Measurements from ENCODE around the gene PACS1.

The PACS1 gene

DNA sequence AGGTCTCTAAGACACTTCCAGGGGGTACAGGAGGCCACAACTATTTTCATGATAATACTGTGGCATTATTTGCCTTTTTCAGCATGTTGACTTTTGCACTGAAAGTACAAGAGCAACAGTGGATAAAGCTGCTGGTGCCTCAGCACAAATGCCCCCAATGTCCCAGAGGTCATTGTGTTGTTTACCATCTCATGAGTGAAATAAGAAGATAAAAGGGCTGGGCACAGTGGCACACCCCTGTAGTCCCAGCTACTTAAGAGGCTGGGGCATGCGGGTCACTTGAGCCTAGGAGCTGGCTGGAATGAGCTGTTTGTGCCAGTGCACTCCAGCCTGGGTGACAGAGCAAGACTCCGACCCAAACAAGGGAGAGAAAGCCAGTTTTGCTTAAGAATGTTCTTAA, 125.8 kb downstream of the PACS1 start:
- peaks cover 11 to 39% (median 21%) of the 10 kb centered on the region in 3 donors for H3K36me3 ChIP-seq
- TF ChIP-seq, protein P1, sequence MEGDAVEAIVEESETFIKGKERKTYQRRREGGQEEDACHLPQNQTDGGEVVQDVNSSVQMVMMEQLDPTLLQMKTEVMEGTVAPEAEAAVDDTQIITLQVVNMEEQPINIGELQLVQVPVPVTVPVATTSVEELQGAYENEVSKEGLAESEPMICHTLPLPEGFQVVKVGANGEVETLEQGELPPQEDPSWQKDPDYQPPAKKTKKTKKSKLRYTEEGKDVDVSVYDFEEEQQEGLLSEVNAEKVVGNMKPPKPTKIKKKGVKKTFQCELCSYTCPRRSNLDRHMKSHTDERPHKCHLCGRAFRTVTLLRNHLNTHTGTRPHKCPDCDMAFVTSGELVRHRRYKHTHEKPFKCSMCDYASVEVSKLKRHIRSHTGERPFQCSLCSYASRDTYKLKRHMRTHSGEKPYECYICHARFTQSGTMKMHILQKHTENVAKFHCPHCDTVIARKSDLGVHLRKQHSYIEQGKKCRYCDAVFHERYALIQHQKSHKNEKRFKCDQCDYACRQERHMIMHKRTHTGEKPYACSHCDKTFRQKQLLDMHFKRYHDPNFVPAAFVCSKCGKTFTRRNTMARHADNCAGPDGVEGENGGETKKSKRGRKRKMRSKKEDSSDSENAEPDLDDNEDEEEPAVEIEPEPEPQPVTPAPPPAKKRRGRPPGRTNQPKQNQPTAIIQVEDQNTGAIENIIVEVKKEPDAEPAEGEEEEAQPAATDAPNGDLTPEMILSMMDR (IDR thresholded peaks at IDR 0.05) = no peak
- H3K4me3 ChIP-seq = no peak overlapping the region
- peaks cover 0 to 1% (median 0%) of the 10 kb centered on the region in 3 donors for H3K9me3 ChIP-seq
- H3K27ac ChIP-seq = no peak overlapping the region
- no peak for DNase-seq
- no peaks in the 10 kb centered on the region for H3K27me3 ChIP-seq
- intact Hi-C loops (cut with DNase I; ENCODE audit: low total_unique reads) = no loop called here
- peaks cover 0 to 18% (median 10%) of the 10 kb centered on the region in 4 donors for H3K4me1 ChIP-seq

GRCh38 chr11:66203847-66204246, 133.8 kb downstream of the PACS1 start:
- Histone ChIP-seq H3K27ac (no peak overlapping the region), H3K9me3 (peaks cover 0 to 4% (median 0%) of the 10 kb centered on the region in 3 donors), H3K4me3 (no peak overlapping the region), H3K36me3 (no peaks in the 10 kb centered on the region), H3K27me3 (no peaks in the 10 kb centered on the region), H3K4me1 (no peaks in the 10 kb centered on the region)
- TF ChIP-seq, protein P1 (IDR thresholded peaks at IDR 0.05) = no peak
- intact Hi-C loops (cut with DNase I; ENCODE audit: low total_unique reads) = no loop called here
- no peak for DNase-seq

GRCh38 chr11:66204412-66204811, 134.3 kb downstream of the PACS1 start:
- Histone ChIP-seq H3K9me3 (peaks cover 0 to 4% (median 0%) of the 10 kb centered on the region in 3 donors), H3K4me3 (no peak overlapping the region), H3K27me3 (no peaks in the 10 kb centered on the region), H3K4me1 (no peaks in the 10 kb centered on the region), H3K27ac (no peak overlapping the region), H3K36me3 (no peaks in the 10 kb centered on the region)
- TF ChIP-seq, protein P1 (IDR thresholded peaks at IDR 0.05) = no peak
- no peak for DNase-seq
- intact Hi-C loops (cut with DNase I; ENCODE audit: low total_unique reads) = no loop called here

GRCh38 chr11:66207816-66208215, 137.7 kb downstream of the PACS1 start:
- Histone ChIP-seq H3K36me3 (peaks cover 6 to 22% (median 18%) of the 10 kb centered on the region in 3 donors), H3K27me3 (no peaks in the 10 kb centered on the region), H3K9me3 (no peaks in the 10 kb centered on the region), H3K27ac (no peak overlapping the region), H3K4me3 (no peak overlapping the region), H3K4me1 (no peaks in the 10 kb centered on the region)
- TF ChIP-seq, protein P1 (IDR thresholded peaks at IDR 0.05) = no peak
- no peak for DNase-seq
- intact Hi-C loops (cut with DNase I; ENCODE audit: low total_unique reads) = no loop called here

GRCh38 chr11:66211100-66211499, 141.0 kb downstream of the PACS1 start:
- H3K36me3 ChIP-seq = peaks cover 14 to 46% (median 30%) of the 10 kb centered on the region in 3 donors
- TF ChIP-seq, protein P1 (IDR thresholded peaks at IDR 0.05) = no peak
- intact Hi-C loops (cut with DNase I; ENCODE audit: low total_unique reads) = no loop called here

DNA sequence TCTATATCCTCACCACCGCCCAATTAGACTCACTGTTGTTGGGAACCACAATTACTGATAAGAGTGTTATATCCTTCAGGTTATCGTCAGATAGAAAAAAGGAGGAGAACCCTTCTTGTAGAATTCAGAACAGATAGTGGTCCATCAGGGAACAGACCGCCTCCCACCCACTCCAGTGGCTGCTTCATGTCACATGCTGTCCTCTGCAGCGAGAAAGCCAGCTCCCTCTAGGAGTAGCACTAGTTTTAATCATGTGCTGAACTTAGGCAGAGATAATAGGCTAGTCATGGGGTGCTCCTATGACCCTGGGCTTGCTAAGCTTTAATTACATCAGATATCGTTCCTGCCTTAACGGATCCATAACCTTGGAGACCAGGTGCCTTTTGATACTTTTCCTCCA, 146.8 kb downstream of the PACS1 start:
- TF ChIP-seq, protein P1 (IDR thresholded peaks at IDR 0.05) = no peak
- intact Hi-C loops (cut with DNase I; ENCODE audit: low total_unique reads) = no loop called here
- no peaks in the 10 kb centered on the region for H3K27me3 ChIP-seq
- DNase-seq = peak in 1 of 2 donors; percentile 3
- H3K27ac ChIP-seq = no peak overlapping the region
- no peak overlapping the region for H3K4me3 ChIP-seq
- H3K9me3 ChIP-seq = no peaks in the 10 kb centered on the region
- no peaks in the 10 kb centered on the region for H3K4me1 ChIP-seq
- peaks cover 42 to 86% (median 64%) of the 10 kb centered on the region in 3 donors for H3K36me3 ChIP-seq

More at GRCh38 chr11:66211100-66211499, 141.0 kb downstream of the PACS1 start:
- no peaks in the 10 kb centered on the region for H3K4me1 ChIP-seq
- DNase-seq = no peak
- no peak overlapping the region for H3K27ac ChIP-seq
- H3K9me3 ChIP-seq = no peaks in the 10 kb centered on the region
- no peaks in the 10 kb centered on the region for H3K27me3 ChIP-seq
- no peak overlapping the region for H3K4me3 ChIP-seq
